BJ (cell line): Measurements from ENCODE around the gene TIMELESS. TPM values are rescaled to one million over a fixed set of nuclear protein-coding genes. Genes with fewer than 3 reads are reported as not detected.
"Not testable (repeated sequence)": the region's sequence is repeated elsewhere in the genome, so short reads cannot be mapped to it uniquely, and the experiment has no call there.

ENCODE experiments used
- CTCF ChIA-PET: fragments of 350-600 bp; formaldehyde crosslinking; extraction: SDS; loops from one replicate; lab custom pipeline; 2021; ENCODE audit warnings: antibody characterized with exemption, inconsistent platforms; lab: Yijun Ruan, JAX
- POLR2A ChIA-PET: fragments of 300-600 bp; sonication (Branson Sonifier 250); formaldehyde crosslinking; extraction: SDS; loops from one replicate; lab custom pipeline; 2021; ENCODE audit warnings: antibody characterized with exemption; lab: Charles Lee
- DNase-seq: peaks from one replicate; pipeline ENCODE4 v3.0.0-alpha.2; 2011; ENCODE audit warnings: low read depth
- H3K27me3 ChIP-seq: 2 replicates; pipeline ENCODE4 v1.6.0; 2011; ENCODE audit warnings: low read length; ENCODE audit not compliant: control insufficient read depth, insufficient read depth
- H3K36me3 ChIP-seq: 2 replicates; pipeline ENCODE4 v1.5.1; 2011; ENCODE audit warnings: low read length; ENCODE audit not compliant: control insufficient read depth, insufficient read depth
- H3K4me3 ChIP-seq: 2 replicates; pipeline ENCODE4 v1.5.1; 2011; ENCODE audit warnings: low read depth, mild to moderate bottlenecking, control low read depth, low read length
- polyA minus RNA-seq: library from RNA; depleted of rRNA, polyadenylated mRNA; stranded (reverse); fragments of >200 nt; gene quantifications from 2 replicates; pipeline ENCODE4 v1.2.3, GENCODE V29; 2011; rRNA and poly(A)+ RNA removed
- polyA plus RNA-seq: library from polyadenylated mRNA; depleted of rRNA; stranded (reverse); fragments of >200 nt; gene quantifications from 2 replicates; pipeline ENCODE4 v1.2.3, GENCODE V29; 2011; rRNA removed
- TF ChIP-seq, protein P1 (sequence below): IDR thresholded peaks from 2 replicates; pipeline ENCODE4 v1.5.1; 2011; ENCODE audit warnings: low read depth, mild to moderate bottlenecking, control low read depth, inconsistent platforms, low read length, moderate library complexity; ENCODE audit not compliant: insufficient read depth

TIMELESS gene, protein sequence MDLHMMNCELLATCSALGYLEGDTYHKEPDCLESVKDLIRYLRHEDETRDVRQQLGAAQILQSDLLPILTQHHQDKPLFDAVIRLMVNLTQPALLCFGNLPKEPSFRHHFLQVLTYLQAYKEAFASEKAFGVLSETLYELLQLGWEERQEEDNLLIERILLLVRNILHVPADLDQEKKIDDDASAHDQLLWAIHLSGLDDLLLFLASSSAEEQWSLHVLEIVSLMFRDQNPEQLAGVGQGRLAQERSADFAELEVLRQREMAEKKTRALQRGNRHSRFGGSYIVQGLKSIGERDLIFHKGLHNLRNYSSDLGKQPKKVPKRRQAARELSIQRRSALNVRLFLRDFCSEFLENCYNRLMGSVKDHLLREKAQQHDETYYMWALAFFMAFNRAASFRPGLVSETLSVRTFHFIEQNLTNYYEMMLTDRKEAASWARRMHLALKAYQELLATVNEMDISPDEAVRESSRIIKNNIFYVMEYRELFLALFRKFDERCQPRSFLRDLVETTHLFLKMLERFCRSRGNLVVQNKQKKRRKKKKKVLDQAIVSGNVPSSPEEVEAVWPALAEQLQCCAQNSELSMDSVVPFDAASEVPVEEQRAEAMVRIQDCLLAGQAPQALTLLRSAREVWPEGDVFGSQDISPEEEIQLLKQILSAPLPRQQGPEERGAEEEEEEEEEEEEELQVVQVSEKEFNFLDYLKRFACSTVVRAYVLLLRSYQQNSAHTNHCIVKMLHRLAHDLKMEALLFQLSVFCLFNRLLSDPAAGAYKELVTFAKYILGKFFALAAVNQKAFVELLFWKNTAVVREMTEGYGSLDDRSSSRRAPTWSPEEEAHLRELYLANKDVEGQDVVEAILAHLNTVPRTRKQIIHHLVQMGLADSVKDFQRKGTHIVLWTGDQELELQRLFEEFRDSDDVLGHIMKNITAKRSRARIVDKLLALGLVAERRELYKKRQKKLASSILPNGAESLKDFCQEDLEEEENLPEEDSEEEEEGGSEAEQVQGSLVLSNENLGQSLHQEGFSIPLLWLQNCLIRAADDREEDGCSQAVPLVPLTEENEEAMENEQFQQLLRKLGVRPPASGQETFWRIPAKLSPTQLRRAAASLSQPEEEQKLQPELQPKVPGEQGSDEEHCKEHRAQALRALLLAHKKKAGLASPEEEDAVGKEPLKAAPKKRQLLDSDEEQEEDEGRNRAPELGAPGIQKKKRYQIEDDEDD
- 2.3 and 2.9 TPM in 2 replicates for polyA plus RNA-seq
- 2.9 and 3.9 TPM in 2 replicates for polyA minus RNA-seq

DNA sequence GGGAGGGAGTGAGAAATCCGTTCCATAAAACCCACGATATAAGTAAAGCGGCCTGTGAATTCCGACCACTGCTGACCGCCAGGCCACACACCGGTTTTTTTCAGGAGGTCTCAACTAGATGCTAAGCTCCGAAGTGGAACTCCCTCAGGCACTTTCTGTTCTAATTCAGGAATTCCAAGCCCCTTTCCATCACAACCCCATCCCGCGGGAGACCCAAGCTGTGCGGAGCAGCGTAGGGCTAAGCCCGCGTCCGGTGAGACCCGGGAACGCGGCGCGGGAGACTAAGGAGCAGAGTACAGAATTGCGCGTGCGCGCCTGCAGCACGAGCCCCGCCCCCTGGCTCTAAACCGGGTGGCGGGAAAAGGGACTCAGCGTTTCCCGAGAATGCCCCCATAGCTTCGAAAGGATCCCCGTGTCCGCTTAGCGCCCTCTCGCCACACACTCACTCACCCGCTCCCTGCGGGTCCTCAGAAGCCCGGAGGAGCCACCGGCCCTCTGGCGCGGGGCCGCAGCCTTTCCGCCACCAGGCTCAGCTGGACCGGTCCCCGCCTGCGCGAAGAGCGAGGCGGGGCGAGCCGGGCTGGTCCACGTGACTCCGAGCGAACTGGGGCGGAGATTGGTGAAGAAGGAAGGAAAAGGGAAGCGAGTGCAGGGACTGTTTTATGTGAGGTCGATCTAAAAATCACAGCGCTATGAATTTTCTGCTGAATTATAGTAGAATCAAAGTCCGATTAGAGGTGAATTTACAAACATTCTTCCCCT is at the start of gene TIMELESS:
TIMELESS (minus strand) TSS at position 567 of the 762 bp plus-strand sequence. CDS start 15,256 bp downstream, outside the sequence.
- H3K4me3 ChIP-seq, result peak within 1 kb of the TSS; percentile 68
- H3K36me3 ChIP-seq, result no peaks in the 10 kb centered on the region
- ChIA-PET POLR2A (interaction anchor here (0.5 to 0.6 kb wide), 2 partner anchors 37 to 100 kb away, joined by 6 to 7 read pairs; no protein-coding TSS in a partner anchor), CTCF (interaction anchor here (0.5 to 2.0 kb wide), 5 partner anchors 15 to 95 kb away, joined by 3 to 10 read pairs (median 3); no protein-coding TSS in a partner anchor)
- peaks cover 2% of the 10 kb centered on the region; the same call in 1 of the 2 replicates for H3K27me3 ChIP-seq
- TF ChIP-seq, protein P1, sequence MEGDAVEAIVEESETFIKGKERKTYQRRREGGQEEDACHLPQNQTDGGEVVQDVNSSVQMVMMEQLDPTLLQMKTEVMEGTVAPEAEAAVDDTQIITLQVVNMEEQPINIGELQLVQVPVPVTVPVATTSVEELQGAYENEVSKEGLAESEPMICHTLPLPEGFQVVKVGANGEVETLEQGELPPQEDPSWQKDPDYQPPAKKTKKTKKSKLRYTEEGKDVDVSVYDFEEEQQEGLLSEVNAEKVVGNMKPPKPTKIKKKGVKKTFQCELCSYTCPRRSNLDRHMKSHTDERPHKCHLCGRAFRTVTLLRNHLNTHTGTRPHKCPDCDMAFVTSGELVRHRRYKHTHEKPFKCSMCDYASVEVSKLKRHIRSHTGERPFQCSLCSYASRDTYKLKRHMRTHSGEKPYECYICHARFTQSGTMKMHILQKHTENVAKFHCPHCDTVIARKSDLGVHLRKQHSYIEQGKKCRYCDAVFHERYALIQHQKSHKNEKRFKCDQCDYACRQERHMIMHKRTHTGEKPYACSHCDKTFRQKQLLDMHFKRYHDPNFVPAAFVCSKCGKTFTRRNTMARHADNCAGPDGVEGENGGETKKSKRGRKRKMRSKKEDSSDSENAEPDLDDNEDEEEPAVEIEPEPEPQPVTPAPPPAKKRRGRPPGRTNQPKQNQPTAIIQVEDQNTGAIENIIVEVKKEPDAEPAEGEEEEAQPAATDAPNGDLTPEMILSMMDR, result no peak
- peak; percentile 51 for DNase-seq

DNA sequence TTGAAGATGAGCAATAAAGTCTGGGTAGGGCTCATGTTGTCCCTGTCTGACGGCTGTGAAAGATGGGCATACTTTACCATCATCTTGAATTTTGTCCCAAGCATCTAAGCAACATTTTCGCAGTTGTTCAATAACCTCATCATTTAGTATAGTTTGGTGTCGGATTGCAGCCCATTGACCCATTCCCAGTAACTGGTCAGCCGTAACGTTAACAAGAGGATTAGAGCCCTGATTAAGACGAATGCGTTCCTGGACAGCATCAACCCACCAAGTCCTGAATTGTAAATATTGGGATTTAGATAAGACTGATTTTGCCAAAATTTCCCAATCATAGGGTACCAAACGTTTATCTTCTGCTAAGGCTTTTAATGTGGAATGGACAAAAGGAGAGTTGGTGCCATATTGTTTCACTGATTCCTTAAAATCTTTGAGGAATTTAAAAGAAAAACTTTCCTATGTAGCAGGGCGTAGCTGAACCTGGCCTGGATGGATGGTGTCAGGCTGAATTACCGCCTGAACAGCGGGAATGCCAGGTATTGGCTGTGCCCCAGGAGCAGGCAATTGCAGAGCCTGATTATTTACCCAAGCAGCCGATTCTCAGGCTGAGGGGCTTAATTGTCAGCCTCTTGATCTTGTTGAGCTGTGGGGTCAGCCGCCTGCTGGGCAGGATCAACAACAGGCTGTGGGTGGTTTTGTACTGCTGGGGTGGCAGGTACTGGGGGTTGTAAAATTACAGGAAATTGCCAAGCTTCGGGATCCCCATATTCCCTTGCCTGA is 49.1 kb upstream of the TIMELESS start:
- H3K4me3 ChIP-seq, DNase-seq, H3K27me3 ChIP-seq, H3K36me3 ChIP-seq, POLR2A ChIA-PET: not testable (repeated sequence)
- CTCF ChIA-PET, result interaction anchor here (0.5 kb wide), 1 partner anchor 316 kb away, joined by 3 read pairs; no protein-coding TSS in a partner anchor

DNA sequence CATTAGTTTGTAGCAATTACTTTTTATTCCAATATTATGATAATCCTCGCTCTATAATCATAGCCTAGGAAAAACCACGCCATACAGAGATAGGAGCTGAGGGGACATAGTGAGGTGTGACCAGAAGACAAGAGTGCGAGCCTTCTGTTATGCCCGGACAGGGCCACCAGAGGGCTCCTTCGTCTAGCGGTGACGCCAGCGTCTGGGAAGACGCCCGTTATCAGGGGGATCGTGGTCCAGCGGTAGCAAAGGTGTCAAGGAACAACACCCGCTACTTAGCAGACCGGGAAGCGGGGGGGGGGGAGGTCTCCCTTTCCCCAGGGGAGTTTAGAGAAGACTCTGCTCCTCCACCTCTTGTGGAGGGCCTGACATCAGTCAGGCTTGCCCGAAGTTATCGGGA is 47.5 kb upstream of the TIMELESS start:
- TF ChIP-seq, protein P1, result peak; percentile 46
- H3K27me3 ChIP-seq, H3K36me3 ChIP-seq, POLR2A ChIA-PET, H3K4me3 ChIP-seq, DNase-seq: not testable (repeated sequence)
- CTCF ChIA-PET, result interaction anchor here (1.2 kb wide), 2 partner anchors 9 to 16 kb away, joined by 3 to 5 read pairs; no protein-coding TSS in a partner anchor

DNA sequence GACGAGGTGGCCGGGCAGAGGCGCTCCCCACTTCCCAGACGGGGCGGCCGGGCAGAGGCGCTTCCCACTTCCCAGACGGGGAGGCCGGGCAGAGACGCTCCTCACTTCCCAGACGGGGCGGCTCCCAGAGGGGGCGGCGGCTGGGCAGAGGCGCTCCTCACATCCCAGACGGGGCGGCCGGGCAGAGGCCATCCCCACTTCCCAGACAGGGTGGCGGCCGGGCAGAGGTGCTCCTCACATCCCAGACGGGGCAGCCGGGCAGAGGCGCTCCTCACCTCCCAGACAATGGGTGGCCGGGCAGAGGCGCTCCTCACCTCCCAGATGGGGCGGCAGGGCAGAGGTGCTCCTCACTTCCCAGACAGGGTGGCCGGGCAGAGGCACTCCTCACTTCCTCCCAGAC is 45.3 kb upstream of the TIMELESS start:
- H3K36me3 ChIP-seq, CTCF ChIA-PET, H3K4me3 ChIP-seq, POLR2A ChIA-PET, DNase-seq, H3K27me3 ChIP-seq: not testable (repeated sequence)

DNA sequence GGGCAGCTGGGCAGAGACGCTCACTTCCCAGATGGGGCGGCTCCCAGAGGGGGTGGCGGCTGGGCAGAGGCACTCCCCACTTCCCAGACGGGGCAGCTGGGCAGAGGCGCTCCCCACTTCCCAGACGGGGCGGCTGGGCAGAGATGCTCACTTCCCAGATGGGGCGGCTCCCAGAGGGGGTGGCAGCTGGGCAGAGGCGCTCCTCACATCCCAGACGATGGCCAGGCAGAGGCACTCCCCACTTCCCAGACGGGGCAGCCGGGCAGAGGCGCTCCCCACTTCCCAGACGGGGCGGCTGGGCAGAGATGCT is 44.8 kb upstream of the TIMELESS start:
- H3K27me3 ChIP-seq, DNase-seq, POLR2A ChIA-PET, H3K4me3 ChIP-seq, CTCF ChIA-PET, H3K36me3 ChIP-seq: not testable (repeated sequence)

DNA sequence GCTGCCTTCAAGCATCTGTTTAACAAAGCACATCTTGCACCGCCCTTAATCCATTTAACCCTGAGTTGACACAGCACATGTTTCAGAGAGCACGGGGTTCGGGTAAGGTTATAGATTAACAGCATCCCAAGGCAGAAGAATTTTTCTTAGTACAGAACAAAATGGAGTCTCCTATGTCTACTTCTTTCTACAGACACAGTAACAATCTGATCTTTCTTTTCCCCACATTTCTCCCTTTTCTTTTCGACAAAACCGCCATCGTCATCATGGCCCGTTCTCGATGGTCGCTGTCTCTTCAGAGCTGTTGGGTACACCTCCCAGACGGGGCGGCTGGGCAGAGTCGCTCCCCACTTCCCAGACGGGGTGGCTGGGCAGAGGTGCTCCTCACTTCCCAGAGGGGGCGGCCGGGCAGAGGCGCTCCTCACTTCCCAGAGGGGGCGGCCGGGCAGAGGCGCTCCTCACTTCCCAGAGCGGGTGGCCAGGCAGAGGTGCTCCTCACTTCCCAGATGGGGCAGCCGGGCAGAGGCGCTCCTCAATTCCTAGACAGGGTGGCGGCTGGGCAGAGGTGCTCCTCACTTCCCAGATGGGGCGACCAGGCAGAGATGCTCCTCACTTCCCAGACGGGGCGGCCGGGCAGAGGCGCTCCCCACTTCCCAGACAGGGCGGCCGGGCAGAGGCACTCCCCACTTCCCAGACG is 44.3 kb upstream of the TIMELESS start:
- H3K4me3 ChIP-seq, POLR2A ChIA-PET, CTCF ChIA-PET, H3K36me3 ChIP-seq, H3K27me3 ChIP-seq, DNase-seq: not testable (repeated sequence)
